ENCODE data around the gene PTH2R. TPM values are rescaled to one million over a fixed set of nuclear protein-coding genes. Genes with fewer than 3 reads are reported as not detected.

The PTH2R gene
- total and polyA plus RNA-seq, 9 of the 15 experiments (the other 6 are each of a cell fraction or from before 2014, with no cell fraction given), result 2.7 to 8.8 (median 4.2) TPM

DNA sequence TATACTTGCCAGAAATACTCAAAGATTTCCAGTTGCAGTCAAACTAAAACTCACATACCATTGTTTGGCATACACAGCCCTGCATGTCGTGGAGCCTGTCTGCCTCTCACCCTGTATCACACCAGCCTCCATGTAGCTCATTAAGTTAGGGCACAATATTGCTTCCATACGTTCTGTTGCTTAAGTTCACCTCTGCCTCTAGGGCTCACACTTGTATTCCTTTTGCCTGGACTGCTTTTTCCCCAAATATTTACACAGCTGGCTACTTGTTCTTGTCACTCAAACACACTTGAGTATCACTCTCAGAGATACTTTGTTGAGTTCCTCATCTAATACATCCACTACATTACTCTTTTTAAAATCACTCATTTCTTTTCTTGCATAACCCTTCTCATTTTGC, 83.1 kb downstream of the PTH2R start:
- Histone ChIP-seq H3K9ac (ENCODE audit: insufficient read depth in 1 of 2, low read depth in 2 of 2, low read length in 2 of 2) (peak overlapping the region in 1 of 2 experiments; percentile 34; a peak in 1 of 4 replicates), H3K9me3 (replicated peaks; ENCODE audit: control insufficient read depth, insufficient read depth, low read depth, low read length) (peaks cover 5% of the 10 kb centered on the region; the same call in 1 of the 2 replicates), H3K4me1 (replicated peaks in 1 of 2; ENCODE audit: control insufficient read depth in 2 of 2, insufficient read depth in 2 of 2, low read length in 2 of 2) (peaks cover 11 to 30% of the 10 kb centered on the region in 2 experiments; a peak in 3 of 5 replicates), H3K79me2 (ENCODE audit: control insufficient read depth, insufficient read depth, low read length) (no peaks in the 10 kb centered on the region), H4K20me1 (replicated peaks; ENCODE audit: control insufficient read depth, insufficient read depth, low read length) (no peaks in the 10 kb centered on the region), H3K4me2 (ENCODE audit: insufficient read depth, low read length) (peak overlapping the region; percentile 74), H2AFZ (ENCODE audit: low read depth, low read length) (peak overlapping the region; percentile 53; the same call in 1 of the 2 replicates), H3K36me3 (ENCODE audit: control insufficient read depth, insufficient read depth, low read length) (no peaks in the 10 kb centered on the region), H3K27me3 (ENCODE audit: control insufficient read depth in 2 of 2, insufficient read depth in 2 of 2, low read length in 2 of 2) (no peaks in the 10 kb centered on the region), H3K27ac (ENCODE audit: extremely low read depth, low read depth, low read length) (peak overlapping the region; percentile 72), H3K4me3 (no peak overlapping the region), H3K9me1 (ENCODE audit: control insufficient read depth, insufficient read depth, low read length) (no peaks in the 10 kb centered on the region)
- ChIA-PET POLR2A (interaction anchor here (1.6 to 1.7 kb wide), 2 partner anchors 12 to 53 kb away, joined by 6 read pairs; no protein-coding TSS in a partner anchor), CTCF (ENCODE audit: low intra/inter-chr PET ratio) (no interaction called here)
- FAIRE-seq (no peak), DNase-seq (ENCODE audit: extremely low read depth in 1 of 4, low spot score in 3 of 4) (peak; percentile 9 to 38 (median 10)), ATAC-seq (peak; percentile 75)
- no TSS peak for BruUV-seq (replicated peaks)
- intact Hi-C loops (cut with micrococcal nuclease), result loop anchor here (1.0 to 5.0 kb wide), 2 partner anchors 53 to 298 kb away; no protein-coding TSS in a partner anchor
- in situ Hi-C loops (cut with MboI), result no loop called here
- WGBS (ENCODE audit: insufficient coverage, low coverage, missing lambda C conversion rate), result 4% methylated on average over 2 of the region's 2 CpGs
- TF ChIP-seq CBFB (CRISPR knock-in tag; IDR thresholded peaks at IDR 0.05) (no peak), ZNF408 (CRISPR knock-in tag; IDR thresholded peaks at IDR 0.05; ENCODE audit: low read depth) (no peak), BRD9 (IDR thresholded peaks at IDR 0.05; ENCODE audit: low read depth, partially characterized antibody) (peak; percentile 66), PCBP1 (IDR thresholded peaks at IDR 0.05; ENCODE audit: low read depth, low read length, poor library complexity, severe bottlenecking) (no peak), ZNF324 (CRISPR knock-in tag; IDR thresholded peaks at IDR 0.05) (no peak), CBX1 (IDR thresholded peaks at IDR 0.05; ENCODE audit: low read depth) (no peak), HNRNPUL1 (IDR thresholded peaks at IDR 0.05; ENCODE audit: low read length) (no peak), POLR2H (tag; IDR thresholded peaks at IDR 0.05; ENCODE audit: low read depth) (no peak), MTF1 (CRISPR knock-in tag; IDR thresholded peaks at IDR 0.05; ENCODE audit: borderline replicate concordance) (no peak), ZNF224 (CRISPR knock-in tag; IDR thresholded peaks at IDR 0.05) (no peak)
- TF ChIP-seq, protein P1, sequence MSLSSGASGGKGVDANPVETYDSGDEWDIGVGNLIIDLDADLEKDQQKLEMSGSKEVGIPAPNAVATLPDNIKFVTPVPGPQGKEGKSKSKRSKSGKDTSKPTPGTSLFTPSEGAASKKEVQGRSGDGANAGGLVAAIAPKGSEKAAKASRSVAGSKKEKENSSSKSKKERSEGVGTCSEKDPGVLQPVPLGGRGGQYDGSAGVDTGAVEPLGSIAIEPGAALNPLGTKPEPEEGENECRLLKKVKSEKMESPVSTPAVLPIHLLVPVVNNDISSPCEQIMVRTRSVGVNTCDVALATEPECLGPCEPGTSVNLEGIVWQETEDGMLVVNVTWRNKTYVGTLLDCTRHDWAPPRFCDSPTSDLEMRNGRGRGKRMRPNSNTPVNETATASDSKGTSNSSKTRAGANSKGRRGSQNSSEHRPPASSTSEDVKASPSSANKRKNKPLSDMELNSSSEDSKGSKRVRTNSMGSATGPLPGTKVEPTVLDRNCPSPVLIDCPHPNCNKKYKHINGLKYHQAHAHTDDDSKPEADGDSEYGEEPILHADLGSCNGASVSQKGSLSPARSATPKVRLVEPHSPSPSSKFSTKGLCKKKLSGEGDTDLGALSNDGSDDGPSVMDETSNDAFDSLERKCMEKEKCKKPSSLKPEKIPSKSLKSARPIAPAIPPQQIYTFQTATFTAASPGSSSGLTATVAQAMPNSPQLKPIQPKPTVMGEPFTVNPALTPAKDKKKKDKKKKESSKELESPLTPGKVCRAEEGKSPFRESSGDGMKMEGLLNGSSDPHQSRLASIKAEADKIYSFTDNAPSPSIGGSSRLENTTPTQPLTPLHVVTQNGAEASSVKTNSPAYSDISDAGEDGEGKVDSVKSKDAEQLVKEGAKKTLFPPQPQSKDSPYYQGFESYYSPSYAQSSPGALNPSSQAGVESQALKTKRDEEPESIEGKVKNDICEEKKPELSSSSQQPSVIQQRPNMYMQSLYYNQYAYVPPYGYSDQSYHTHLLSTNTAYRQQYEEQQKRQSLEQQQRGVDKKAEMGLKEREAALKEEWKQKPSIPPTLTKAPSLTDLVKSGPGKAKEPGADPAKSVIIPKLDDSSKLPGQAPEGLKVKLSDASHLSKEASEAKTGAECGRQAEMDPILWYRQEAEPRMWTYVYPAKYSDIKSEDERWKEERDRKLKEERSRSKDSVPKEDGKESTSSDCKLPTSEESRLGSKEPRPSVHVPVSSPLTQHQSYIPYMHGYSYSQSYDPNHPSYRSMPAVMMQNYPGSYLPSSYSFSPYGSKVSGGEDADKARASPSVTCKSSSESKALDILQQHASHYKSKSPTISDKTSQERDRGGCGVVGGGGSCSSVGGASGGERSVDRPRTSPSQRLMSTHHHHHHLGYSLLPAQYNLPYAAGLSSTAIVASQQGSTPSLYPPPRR (CRISPR knock-in tag; IDR thresholded peaks at IDR 0.05; ENCODE audit: borderline replicate concordance), result 0 out of 2 replicates have a peak, but pooled peaks have one; percentile 38
- TF ChIP-seq, protein P2, sequence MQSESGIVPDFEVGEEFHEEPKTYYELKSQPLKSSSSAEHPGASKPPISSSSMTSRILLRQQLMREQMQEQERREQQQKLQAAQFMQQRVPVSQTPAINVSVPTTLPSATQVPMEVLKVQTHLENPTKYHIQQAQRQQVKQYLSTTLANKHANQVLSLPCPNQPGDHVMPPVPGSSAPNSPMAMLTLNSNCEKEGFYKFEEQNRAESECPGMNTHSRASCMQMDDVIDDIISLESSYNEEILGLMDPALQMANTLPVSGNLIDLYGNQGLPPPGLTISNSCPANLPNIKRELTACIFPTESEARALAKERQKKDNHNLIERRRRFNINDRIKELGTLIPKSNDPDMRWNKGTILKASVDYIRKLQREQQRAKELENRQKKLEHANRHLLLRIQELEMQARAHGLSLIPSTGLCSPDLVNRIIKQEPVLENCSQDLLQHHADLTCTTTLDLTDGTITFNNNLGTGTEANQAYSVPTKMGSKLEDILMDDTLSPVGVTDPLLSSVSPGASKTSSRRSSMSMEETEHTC (IDR thresholded peaks at IDR 0.05), result no peak
- TF ChIP-seq, protein P3, sequence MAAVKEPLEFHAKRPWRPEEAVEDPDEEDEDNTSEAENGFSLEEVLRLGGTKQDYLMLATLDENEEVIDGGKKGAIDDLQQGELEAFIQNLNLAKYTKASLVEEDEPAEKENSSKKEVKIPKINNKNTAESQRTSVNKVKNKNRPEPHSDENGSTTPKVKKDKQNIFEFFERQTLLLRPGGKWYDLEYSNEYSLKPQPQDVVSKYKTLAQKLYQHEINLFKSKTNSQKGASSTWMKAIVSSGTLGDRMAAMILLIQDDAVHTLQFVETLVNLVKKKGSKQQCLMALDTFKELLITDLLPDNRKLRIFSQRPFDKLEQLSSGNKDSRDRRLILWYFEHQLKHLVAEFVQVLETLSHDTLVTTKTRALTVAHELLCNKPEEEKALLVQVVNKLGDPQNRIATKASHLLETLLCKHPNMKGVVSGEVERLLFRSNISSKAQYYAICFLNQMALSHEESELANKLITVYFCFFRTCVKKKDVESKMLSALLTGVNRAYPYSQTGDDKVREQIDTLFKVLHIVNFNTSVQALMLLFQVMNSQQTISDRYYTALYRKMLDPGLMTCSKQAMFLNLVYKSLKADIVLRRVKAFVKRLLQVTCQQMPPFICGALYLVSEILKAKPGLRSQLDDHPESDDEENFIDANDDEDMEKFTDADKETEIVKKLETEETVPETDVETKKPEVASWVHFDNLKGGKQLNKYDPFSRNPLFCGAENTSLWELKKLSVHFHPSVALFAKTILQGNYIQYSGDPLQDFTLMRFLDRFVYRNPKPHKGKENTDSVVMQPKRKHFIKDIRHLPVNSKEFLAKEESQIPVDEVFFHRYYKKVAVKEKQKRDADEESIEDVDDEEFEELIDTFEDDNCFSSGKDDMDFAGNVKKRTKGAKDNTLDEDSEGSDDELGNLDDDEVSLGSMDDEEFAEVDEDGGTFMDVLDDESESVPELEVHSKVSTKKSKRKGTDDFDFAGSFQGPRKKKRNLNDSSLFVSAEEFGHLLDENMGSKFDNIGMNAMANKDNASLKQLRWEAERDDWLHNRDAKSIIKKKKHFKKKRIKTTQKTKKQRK (IDR thresholded peaks at IDR 0.05; ENCODE audit: borderline replicate concordance, low read depth, low read length), result no peak
